NCI-H2227 treated with DMSO at 0.1 percent for 48 hours (cell line): ENCODE results near the gene KNOP1.
A peak's percentile ranks its signal among the peaks of the same experiment; 100 is the strongest.
"Not testable (repeated sequence)": the region's sequence is repeated elsewhere in the genome, so short reads cannot be mapped to it uniquely, and the experiment has no call there.

Source experiments
- DNase-seq: peaks from one replicate; lab custom pipeline; 2025; lab: John Stamatoyannopoulos, UW

KNOP1 gene

GRCh38 chr16:19683453-19684236 lies 34.4 kb downstream of the KNOP1 start:
- no peak for DNase-seq

DNA sequence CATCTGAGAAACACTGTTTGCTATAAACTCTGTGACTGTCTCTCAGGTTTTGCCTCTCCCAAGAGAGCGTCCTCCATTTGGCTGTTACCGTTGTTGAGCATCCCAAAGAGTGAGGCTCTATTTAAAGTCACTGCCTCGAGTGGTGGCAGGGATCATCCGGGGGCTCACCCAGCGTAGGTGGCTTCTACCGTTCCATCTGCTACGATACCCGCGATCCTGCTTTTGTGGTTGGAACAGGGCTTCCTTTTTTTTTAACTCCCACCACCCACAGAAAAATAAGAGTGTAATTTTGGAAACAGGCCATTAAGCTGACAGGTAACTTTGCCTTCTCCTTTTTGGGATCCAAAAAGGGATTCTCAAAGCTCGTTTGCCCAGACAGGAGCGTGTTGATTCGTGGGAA lies 36.4 kb downstream of the KNOP1 start:
- no peak for DNase-seq

GRCh38 chr16:19680881-19681340 lies 37.1 kb downstream of the KNOP1 start:
- DNase-seq: no peak

DNA sequence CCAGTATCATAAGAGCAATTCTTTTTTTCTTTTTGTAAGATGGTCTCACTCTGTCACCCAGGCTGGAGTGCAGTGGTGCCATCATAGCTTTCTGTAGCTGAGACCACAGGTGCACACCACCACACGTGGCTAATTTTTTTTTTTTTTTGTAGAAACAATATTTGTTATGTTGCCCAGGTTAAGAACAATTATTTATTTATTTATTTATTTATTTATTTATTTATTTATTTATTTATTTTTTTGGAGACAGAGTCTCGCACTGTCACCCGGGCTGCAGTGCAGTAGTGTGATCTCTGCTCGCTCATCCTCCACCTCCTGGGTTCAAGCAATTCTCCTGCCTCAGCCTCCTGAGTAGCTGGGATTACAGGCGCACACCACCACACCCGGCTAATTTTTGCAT lies 38.7 kb downstream of the KNOP1 start:
- DNase-seq: not testable (repeated sequence)

DNA sequence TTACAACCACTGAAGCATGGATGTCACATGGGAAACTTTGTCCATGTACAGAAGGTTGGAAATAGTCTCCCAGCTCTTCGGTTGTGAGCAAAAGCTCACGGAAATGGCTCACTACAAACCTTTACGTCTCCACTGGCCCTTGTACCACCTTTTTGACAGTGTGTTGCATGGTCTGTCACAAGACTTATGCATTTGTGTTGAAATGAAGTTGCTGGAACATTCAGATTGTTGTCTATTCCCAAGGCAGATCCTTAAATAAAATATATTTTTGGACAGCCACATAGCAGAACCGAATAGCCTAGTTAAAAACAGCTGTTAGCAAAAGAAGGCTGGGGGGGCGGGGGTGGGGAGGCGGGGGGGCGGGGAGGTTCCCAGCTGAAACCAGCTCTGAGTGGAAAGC lies 39.2 kb downstream of the KNOP1 start:
- DNase-seq: no peak

- DNase-seq: no peak
These were observed 40.6 kb downstream of the KNOP1 start for GRCh38 chr16:19677402-19677801.

- no peak for DNase-seq
These were observed 43.5 kb downstream of the KNOP1 start for GRCh38 chr16:19674485-19674884.

DNA sequence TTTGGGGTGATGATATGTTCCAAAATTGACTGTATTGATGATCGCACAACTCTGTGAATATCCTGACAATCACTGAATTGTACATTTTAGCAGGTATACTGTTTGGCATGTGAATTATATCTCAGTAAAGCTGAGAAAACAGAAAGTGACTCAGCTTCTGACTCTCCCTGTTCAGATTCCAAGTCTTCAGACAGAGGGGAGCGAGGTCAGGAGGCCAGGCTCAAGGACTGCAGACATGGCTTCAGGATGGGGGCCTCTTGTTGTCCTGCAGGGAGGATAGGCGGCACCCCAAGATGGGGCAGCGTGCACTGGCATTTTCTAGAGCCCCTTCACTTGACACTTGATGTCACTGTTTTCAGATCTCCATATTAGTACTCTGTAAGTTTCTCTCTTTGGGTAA lies 45.6 kb downstream of the KNOP1 start:
- DNase-seq: no peak

- DNase-seq: peak; percentile 56
These were observed 51.5 kb downstream of the KNOP1 start for GRCh38 chr16:19666477-19666876.

- DNase-seq: not testable (repeated sequence)
These were observed 52.7 kb downstream of the KNOP1 start for GRCh38 chr16:19665313-19665712.

DNA sequence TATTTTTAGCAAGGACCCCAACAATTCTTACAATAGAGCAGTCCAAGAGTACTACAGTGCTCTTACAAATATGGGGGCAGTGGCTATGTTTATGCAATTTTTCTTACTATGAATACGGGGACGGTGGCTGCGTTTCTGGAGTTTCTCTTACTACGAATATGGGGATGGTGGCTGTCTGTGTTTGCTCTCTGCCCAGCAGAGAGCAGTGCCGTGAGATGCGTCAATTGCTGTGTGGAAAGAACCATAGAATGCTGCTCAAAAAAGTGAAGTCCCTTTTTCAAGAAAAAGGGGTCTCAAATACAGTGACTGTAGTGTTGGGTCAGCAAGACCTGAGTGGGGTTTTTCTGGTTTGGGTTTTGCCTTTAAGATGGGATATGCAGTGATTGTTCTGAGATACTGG lies 53.9 kb downstream of the KNOP1 start:
- DNase-seq: no peak

GRCh38 chr16:19662351-19662750 lies 55.7 kb downstream of the KNOP1 start:
- DNase-seq: no peak

DNA sequence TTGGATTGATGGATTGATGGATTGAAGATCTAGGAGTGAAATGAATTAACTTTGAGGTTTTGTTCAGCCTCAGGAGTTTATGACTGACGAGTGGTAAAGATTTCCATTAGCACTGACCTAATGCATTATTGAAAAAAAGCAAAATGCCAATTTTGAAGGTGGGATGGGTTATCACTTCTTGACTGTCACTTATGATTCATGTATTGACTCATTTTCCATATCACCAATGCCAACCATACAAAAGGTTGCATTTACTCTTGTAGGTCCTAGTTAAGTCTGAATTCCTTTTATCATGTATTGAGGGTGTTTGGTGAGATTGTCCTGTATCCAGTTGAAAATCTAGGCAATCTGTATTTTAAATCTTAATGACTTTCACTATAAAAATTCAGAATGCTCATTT lies 57.6 kb downstream of the KNOP1 start:
- no peak for DNase-seq

DNA sequence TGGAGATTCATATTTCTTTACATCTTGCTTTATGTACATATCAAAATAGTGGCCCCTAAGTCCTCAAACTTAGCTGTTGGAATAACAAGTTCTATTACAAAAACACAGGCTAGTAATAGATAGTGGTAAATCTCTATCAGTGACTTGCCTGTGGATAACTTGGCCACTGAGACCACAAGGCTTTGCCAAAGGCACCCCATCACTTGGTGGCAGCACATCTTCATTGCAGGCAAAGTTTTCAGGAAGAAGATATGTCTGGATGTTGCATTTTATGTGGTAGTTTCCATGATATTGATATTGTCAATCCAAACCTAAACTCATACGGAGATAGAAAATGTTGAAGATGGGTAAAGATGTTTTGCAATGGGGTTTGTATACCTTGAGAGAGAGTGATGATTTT lies 58.5 kb downstream of the KNOP1 start:
- no peak for DNase-seq

GRCh38 chr16:19657831-19658230 lies 60.2 kb downstream of the KNOP1 start:
- no peak for DNase-seq

GRCh38 chr16:19655242-19655777 lies 62.7 kb downstream of the KNOP1 start:
- DNase-seq: no peak

- no peak for DNase-seq
These were observed 63.9 kb downstream of the KNOP1 start for GRCh38 chr16:19654147-19654546.
